HG03175 (cell line): ENCODE results near the gene TRIM25.

Source experiments
- ATAC-seq: cut with Tn5 transposase; IDR thresholded peaks from one replicate; pipeline ENCODE4 v1.9.1; 2021; ENCODE audit warnings: mild to moderate bottlenecking, moderate library complexity; ENCODE audit not compliant: unreplicated experiment

Gene TRIM25

GRCh38 chr17:56896217-56896967 lies 17.5 kb downstream of the TRIM25 start:
- ATAC-seq: no peak

GRCh38 chr17:56894859-56895455 lies 18.9 kb downstream of the TRIM25 start:
- ATAC-seq: no peak

GRCh38 chr17:56893503-56893902 lies 20.3 kb downstream of the TRIM25 start:
- no peak for ATAC-seq

- ATAC-seq: no peak
Observed at GRCh38 chr17:56892333-56892732, 21.5 kb downstream of the TRIM25 start.

DNA sequence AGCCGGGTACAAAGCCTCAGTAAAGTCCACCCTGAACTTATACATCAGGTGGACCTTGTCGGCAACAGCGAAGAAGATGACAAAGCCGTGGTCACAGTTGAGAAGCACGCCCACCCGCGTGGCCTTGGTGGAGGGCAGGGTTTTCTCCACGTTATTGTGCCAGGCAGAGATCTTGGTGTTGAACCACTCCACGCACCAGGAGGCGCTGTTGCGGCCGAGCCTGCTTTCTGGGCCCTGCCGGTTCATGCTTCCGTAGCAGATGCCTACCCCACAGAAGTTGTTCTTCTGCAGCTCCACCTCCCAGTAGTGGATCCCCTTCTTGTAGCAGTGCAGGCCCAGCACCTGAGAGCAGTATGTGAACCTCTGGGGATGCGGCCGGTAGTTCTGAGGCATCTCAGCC lies 22.1 kb downstream of the TRIM25 start:
- ATAC-seq: no peak

- no peak for ATAC-seq
Observed at GRCh38 chr17:56890906-56891674, 22.8 kb downstream of the TRIM25 start.

- ATAC-seq: no peak
Observed at GRCh38 chr17:56890390-56890789, 23.5 kb downstream of the TRIM25 start.

DNA sequence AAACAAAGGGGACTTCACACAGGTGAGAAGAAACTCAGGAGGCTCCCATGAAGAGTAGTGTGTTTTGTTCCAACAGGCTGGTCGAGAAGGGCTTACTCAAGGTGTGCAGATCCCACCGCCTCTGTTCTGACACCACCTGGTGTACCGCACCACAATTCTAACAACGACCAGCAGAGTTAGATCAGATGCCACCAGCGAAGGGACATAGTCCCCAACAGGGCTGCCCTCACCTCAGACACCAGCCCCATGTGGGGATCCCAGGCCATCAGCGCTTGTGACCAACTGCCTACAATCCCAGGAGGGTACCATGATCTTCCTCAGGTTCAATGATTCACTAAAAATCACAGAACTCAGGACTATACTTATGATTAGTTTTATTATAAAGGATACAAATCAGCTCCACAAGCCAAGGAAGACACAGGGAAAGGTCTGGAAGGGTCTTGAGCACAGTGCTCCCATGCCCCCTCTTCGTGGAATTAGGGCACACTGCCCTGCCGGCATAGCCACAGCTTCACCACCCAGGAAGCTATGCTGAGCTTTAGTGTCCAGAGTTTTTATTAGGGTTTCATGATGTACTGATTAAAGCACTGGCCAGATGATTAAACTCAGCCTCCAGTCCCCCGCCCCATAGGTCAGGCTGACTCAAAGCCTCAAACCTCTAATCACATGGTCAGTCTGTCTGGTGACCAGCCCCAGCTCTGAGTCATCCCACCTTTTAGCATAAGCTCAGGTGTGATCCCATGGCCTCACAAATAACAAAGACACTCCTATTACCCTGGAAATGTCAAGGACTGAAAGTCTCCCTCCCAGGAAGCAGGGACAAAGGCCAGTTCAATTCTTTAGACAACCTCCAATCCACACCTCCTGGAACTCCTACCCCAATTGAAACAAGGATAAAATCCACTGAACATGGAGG lies 26.0 kb downstream of the TRIM25 start:
- no peak for ATAC-seq

- no peak for ATAC-seq
Observed at GRCh38 chr17:56887105-56887504, 26.7 kb downstream of the TRIM25 start.

DNA sequence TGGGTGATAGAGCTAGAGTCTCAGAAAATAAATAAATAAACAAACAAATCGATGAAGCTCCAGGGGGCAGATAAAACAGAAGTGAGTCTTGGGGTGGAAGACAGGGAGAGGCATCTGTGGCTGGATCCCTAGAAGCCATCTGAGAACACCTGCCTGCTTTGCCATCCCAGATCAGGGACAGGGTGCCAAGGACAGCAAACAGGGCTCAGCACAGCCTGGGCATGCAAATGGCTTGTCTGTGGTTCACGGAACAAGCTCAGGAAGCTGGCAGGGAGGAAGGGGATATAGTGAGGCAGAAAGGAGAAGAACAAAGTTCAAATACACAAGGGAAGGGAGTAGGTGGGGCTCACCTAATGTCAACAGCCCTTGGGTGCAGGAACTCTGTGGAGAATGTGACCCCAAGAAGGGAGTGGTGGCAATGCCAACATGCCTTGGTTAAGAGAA lies 27.5 kb downstream of the TRIM25 start:
- no peak for ATAC-seq

DNA sequence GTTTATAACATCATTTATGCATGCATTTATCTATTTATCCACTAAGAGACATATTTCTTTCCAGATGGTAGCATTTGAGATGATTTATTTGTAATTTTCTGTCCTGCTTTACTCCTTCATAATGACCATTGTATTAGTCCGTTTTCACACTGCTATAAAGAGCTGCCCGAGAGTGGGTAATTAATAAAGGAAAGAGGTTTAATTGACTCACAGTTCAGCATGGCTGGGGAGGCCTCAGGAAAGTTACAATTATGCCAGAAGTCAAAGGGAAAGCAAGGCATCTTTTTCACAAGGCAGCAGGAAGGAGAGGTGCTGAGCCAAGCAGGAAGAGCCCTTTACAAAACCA lies 28.6 kb downstream of the TRIM25 start:
- ATAC-seq: no peak

- ATAC-seq: no peak
Observed at GRCh38 chr17:56884483-56885311, 29.2 kb downstream of the TRIM25 start.

DNA sequence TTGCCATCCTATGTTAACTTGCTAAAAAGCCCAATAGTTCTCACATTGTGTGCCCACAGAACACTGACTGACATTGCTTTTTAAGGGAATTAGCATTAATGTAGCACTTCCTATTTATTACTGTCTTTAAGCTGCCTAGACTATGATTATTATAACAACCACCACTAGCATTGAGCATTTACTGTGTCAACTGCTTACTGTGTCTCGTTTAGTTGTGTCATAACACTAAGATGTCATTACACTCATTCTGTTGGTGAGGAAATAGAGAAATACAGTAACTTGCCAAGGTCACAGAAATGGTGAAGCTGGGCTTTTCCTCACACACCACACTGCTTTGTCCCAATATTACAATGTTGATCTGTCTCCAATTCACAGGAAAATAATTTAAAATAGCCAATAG lies 30.2 kb downstream of the TRIM25 start:
- no peak for ATAC-seq

DNA sequence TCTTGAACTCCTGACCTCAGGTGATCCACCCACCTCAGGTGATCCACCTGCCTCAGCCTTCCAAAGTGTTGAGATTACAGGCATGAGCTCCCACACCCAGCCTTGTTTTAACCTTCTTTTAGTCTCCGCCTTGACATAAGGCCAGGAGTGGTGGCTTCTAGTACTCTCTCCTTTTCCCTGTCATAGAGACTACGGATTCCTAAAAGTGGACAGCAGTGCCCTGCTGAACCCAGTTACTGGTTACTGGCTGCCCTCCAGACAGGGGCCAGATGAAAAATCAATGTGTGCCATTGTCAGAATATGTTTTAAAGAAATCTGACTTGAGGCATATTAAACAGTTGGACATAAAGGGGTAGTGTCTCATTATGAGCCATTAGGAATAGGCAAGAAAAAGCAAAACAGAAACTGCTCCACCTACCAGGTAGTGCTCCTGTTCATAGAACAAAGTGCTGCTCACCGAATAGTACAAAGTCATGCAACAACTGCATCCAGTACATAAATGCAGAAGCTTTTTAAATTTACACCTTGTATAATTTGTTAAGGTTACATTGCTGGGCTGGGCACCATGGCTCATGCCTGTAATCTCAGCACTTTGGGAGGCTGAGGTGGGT lies 32.1 kb downstream of the TRIM25 start:
- ATAC-seq: no peak

- ATAC-seq: no peak
Observed at GRCh38 chr17:56880571-56880970, 33.3 kb downstream of the TRIM25 start.

- ATAC-seq: no peak
Observed at GRCh38 chr17:56880133-56880532, 33.7 kb downstream of the TRIM25 start.

- no peak for ATAC-seq
Observed at GRCh38 chr17:56879280-56879679, 34.6 kb downstream of the TRIM25 start.

DNA sequence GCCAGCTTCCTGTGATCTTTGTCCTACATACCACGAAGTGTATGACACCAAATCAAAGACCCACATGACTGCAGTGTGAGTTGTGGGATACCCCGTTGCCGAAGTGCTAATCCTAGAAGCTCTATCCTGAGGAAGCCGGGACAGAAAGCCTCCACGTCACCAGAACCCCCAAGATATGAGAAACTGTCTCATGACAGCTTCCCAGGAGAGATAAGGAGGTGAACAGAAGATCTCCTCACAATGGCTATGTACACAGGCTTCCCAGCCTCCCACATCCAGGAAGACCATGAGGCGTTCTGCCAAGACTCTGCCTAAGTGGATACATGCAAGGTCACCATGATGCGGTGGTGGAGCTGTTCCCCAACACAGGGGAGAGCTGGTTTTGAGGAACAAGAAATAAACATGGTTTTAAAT lies 37.1 kb downstream of the TRIM25 start:
- no peak for ATAC-seq

GRCh38 chr17:56870081-56870651 lies 43.7 kb downstream of the TRIM25 start:
- no peak for ATAC-seq
